NCI-H510A treated with DMSO at 0.1 percent for 48 hours (cell line): ENCODE data around the gene PHLPP2.

Experiments used
- DNase-seq: peaks from one replicate; lab custom pipeline; 2025; lab: John Stamatoyannopoulos, UW

Gene PHLPP2

DNA sequence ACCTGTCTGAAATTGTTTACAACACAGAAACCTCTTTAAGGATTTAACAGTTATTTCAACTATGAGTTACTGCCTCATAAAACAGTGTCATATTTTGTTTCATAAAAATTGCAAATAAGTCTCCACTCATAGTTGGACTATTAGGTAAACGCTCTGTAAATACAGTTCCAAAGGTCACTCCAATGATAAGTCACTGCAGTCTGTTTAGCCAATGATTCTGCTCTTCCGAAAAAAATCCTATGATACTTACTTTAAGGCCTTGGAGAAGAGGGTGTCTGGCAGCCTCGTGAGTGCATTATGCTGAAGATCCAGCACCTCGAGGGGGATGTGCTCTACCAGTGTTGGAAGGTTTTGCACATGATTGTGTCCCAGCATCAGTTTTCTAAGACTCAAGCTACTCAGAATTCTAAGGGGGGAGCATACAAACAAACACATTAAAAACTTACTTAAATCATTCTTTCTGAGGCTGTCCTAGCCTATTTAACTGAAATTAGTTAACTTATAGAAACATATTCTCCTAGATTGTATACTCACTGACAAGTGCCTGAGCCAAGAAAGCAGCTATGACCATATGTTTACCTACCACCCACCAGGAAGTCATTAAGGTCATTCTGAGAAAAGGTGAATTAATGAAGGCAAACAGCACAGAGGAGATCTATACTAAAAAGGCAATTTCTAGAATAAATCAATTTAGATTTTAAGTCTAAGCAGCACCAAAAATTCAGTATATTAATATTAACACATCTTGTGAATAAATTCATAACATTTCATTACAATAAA is 57.4 kb downstream of the PHLPP2 start:
- DNase-seq: no peak

DNA sequence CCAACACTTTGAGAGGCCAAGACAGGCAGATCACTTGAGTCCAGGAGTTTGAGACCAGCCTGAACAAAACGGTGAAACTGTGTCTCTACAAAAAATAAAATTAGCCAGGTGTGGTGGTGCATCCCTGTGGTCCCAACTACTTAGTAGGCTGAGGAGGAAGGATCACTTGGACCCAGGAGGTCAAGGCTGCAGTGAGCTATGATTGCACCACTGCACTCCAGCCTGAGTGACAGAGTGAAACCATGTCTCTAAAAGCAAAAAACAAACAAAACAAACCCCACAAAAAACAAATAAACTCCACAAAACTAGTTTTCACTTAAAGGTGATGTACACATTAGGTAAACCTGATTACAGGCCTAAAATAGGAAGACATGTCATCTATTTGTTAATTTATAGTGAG is 58.2 kb downstream of the PHLPP2 start:
- no peak for DNase-seq

- no peak for DNase-seq
Observed at GRCh38 chr16:71659471-71659870, 65.0 kb downstream of the PHLPP2 start.

GRCh38 chr16:71658771-71659170 is 65.7 kb downstream of the PHLPP2 start:
- no peak for DNase-seq

- DNase-seq: no peak
Observed at GRCh38 chr16:71649704-71650103, 74.8 kb downstream of the PHLPP2 start.

DNA sequence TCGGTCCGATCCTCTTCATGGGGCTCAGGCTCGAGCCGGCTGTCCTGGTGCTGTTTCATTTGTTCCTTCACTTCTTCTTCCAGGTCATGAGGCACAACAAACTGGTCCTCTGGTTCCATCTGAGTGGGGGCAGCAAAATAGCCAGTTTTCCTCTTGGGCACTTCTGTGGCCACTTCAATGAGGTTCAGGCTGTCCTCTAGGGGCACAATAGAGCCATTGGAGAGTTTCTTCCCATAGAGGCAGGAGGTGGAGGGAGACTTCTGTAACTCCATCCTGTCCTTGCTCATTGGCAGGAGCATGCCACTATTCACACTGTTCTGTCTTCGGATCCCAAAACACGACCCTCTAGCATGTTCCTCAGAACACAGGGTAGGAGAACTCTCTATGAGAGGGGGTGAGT is 75.6 kb downstream of the PHLPP2 start:
- no peak for DNase-seq

- no peak for DNase-seq
Observed at GRCh38 chr16:71648162-71648561, 76.3 kb downstream of the PHLPP2 start.

- no peak for DNase-seq
Observed at GRCh38 chr16:71647391-71647790, 77.1 kb downstream of the PHLPP2 start.

DNA sequence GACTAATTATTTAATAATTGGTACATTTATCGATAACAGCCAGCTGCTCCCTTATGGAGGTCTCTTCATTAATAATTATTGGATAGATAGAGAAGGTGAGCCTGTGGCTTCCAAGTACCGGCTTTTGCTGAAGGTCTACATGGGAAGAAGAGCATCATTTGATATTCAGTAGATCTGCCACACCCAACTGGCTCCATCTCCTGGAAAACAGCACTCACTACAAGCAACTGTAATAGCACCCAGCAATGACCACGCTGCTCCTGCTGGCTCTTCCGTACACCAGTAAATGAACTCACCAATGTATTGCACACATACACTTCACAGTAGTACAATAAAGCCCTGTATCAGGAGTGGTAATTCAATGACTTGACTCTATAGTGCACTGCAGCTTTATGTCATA is 79.1 kb downstream of the PHLPP2 start:
- DNase-seq: peak; percentile 62

- DNase-seq: no peak
Observed at GRCh38 chr16:71637398-71637797, 87.1 kb downstream of the PHLPP2 start.

DNA sequence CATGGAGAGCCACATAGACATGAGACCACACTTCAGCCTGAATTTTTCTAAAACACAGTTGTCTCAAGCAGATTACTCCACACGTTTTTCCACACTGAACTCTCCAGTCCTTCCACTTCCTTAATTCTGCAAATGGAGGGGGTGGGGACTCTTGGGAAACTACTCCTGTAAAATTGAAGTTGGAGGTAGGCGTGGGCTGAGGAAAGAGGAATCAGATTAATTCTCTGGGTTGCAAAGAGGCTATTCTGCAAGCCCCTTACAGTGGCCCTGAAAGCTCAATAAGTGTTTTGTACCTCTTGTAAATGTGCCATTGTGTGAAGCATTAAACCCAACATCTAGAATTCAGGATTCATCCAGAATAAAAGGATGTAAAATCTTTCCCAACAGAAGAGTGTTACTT is 88.9 kb downstream of the PHLPP2 start:
- no peak for DNase-seq

DNA sequence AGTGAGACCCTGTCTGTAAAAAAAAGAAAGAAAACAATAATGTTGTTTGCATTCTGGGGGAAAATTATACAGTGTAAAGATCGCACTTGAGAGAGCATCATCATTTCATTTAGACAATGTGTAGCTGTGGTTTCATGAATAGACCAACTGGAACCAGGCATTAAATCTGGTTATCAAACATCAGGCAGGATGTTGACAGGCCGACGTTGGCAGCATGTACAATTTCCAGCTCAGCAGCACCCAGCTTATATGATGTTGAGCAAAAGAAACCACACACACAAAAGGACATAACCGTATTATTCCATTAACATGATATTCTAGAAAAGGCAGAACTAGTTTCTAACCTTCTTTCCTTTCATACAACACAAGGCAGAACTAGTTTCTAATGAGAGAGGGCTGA is 92.7 kb downstream of the PHLPP2 start:
- no peak for DNase-seq

- no peak for DNase-seq
Observed at GRCh38 chr16:71630808-71631207, 93.7 kb downstream of the PHLPP2 start.

DNA sequence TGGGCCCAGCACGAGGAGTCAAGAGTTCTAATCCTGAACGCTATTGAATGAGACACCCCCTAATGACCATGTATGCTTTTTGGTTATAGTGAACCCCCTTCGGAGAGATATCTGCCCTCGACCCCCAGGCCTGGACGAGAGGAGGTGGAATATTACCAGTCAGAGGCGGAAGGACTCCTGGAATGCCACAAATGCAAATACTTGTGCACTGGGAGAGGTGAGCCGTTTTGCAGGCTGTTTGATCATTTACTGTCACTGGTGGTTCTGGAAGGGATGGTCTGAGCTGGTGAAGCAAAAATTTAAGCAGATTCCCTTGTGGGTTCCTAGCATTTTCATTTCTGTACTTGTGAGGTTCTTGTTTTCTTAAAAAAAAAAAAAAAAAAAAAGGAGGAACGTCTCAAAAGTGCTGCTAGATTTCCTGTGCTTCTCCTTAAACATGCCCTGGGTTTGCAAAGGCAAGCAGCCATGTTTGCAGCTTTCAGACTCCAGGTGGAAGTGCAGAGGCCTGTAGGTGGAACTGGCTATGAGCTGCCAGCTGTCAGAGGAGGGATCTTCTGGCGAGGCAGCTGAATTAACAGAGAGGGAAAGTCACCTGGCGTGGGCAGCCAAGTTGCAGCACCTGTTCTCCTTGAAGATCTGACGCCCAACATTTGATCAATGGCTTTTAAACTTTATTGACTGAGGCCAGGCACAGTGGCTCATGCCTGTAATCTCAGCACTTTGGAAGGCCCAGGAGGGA is 95.1 kb downstream of the PHLPP2 start:
- DNase-seq: peak; percentile 77

DNA sequence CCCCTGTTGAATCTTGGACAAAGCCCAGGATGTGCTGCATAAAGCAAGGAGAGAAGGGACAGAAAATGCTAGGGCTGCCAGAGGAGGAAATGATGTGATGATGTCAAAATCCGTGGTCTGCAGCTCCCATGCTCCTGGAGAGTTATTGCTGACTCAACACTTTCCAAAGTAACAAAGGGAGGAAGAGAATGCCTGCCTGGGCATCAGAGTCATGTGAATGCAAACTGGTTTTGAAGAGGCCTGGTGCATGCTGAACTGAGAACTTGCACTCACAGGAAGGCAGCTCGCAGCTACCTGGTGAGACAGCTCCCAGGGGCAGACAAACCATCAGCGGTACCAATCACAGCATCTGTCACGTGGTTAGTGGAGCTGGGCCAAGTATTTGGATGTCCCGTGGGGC is 95.7 kb downstream of the PHLPP2 start:
- DNase-seq: peak; percentile 51

GRCh38 chr16:71627731-71628181 is 96.7 kb downstream of the PHLPP2 start:
- peak; percentile 12 for DNase-seq

DNA sequence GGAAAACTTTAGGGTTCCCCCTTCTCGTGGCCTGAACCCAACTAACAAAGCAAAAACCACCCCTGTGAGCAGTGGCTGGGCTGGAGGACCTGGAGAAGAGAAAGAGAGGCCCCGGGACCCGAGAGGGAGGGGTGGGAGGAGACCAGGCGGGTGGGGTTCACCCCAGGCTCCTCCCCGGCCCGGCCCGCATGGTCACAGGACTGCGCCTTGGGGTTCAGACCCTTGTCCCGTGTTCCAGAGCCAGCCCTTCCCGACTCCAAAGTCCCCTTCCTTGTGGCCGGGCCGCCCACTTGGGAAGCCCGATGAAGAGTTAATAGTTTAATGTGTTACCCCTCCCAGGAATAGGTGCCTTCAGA is 97.7 kb downstream of the PHLPP2 start:
- DNase-seq: peak; percentile 20

DNA sequence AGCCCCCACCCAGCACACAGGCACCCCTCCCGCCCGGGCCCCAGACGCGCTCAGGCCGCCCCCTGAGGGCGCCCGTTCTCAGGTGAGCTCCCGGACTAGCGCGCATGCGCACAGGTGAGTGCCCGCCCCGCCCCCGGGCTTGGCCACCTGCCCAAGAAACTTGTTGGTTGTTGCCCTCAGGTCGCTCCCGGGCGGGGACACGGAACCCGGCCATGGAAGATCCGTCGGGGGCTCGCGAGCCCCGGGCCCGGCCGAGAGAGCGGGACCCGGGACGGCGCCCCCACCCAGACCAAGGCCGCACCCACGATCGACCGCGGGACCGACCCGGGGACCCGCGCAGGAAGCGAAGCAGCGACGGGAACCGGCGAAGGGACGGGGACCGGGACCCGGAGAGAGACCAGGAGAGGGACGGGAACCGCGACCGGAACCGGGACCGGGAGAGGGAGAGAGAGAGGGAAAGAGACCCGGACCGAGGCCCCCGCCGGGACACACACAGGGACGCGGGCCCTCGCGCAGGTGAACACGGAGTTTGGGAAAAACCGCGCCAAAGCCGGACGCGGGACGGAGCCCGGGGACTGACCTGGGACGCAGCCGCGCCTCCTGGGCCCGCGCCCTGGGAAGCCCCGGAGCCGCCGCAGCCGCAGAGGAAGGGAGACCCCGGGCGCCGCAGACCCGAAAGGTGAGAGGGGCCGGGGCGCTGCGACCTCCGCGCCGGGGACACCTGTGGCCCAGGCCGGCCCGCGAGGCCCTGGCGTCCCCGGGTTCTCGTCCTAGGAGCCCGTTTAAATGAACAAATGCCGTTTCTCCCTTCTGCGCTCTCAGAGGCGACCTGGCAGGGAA is 98.3 kb downstream of the PHLPP2 start, which contains the start of gene MARVELD3:
TSS of gene MARVELD3 (plus strand) at position 167 of the 840 bp plus-strand sequence. CDS start at position 213, 46 bp downstream.
- DNase-seq: peak; percentile 83

GRCh38 chr16:71625113-71625850 is 99.2 kb downstream of the PHLPP2 start:
- DNase-seq: no peak

GRCh38 chr16:71623597-71623996 is 100.9 kb downstream of the PHLPP2 start:
- DNase-seq: no peak

DNA sequence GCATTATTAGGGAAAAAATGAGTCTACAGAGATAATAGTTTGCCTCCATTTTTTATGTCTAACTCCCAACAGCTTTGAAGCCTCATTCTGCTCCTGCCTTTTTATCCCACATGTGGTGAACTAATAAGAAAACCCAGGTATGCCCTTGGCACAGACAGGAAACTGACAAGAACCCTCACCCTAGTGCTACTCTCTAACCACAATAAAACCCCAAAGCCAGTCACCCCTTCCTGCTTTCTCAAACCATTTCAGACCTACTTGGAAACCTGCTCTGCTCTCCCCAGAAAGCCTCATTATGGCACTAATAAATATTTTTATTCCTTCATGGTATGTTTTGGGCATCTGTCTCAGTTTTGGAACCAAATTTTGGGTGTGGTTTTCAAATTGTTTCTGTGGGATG is 102.4 kb downstream of the PHLPP2 start:
- DNase-seq: no peak

GRCh38 chr16:71618429-71618828 is 106.1 kb downstream of the PHLPP2 start:
- DNase-seq: no peak
